Stimulated activated CD8-positive, alpha-beta memory T cell treated with anti-CD3 and anti-CD28 coated beads, Interleukin-4, amount 100 ng/mL, for 48 hours (primary cell): ENCODE measurements around the gene OPCML.

Experiments used
- DNase-seq: peaks from one replicate; pipeline ENCODE4 v3.0.0-alpha.2; 2020

OPCML gene

DNA sequence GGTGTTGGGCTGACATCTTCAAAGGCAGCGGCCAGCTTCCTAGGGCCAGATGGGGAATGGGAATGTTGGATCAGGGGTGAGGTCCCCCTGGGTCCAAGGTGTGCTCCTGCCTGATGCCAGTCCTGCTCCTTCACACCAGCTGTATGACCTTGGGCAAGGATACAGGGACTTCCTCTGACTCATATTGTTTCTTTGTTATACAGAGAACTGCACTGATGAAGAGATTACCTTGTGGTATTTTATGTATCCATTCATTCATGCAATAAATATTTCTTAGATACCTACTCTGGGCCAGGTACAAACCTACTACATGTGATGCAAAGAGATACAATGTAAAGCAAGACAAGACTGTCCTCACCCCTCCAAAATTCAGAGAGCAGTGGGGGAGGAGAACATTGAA lies 3.9 kb upstream of the OPCML start:
- no peak for DNase-seq

DNA sequence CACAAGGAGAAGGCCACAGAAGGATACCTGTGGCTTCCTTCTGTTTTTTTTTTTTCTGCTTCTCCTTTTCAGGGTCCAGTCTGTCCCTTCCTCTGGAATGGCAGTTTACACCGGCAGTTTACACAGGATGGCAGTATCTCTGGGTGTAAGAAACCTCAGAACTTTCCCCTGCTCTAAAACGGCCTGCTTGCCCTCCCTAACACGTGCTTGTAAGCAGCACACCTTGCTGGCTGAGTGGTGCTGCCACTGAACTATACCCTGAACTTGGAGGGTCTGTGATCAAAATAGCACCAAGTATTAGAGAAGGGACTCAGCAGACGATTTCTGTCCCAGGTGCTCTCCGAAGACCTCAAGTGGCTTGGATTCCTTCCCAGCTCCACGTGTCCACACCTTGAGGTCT lies 904 bp upstream of the OPCML start:
- DNase-seq = no peak

DNA sequence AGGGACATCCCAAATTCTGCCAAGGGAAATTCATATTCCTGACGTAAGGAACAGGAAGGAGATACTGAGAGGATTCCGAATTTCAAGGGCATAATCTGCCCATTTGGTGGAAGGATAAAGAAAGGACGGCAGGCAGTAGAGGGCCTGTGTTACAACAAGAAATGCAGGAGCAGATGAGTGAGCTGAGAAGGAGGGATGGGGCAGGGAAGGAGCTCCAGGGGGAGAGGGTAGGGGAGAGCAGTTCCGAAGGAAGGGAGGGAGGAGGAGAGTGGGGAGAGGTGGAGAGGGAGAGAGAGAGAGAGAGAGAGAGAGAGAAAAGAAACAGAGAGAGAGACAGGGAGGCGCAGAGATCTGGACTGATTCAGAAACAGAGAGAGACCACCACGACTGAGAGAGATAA lies 843 bp downstream of the OPCML start:
- DNase-seq = no peak

DNA sequence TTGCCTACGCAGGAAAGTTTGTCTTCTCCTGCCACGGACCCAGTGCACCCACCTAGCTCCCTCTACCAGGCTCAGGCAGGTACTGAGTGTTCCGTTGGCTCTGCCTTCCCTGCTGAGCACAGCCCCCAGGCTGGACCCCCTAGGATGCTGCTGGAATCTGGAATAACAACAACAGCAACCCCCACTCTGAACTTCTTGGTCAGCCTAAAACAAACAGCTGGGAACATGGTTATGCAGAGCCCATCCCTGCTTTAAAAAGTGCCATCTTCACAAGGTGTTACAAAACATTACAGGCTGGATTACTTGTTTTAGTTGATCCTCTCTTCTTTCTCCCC lies 1.8 kb downstream of the OPCML start:
- DNase-seq = no peak

DNA sequence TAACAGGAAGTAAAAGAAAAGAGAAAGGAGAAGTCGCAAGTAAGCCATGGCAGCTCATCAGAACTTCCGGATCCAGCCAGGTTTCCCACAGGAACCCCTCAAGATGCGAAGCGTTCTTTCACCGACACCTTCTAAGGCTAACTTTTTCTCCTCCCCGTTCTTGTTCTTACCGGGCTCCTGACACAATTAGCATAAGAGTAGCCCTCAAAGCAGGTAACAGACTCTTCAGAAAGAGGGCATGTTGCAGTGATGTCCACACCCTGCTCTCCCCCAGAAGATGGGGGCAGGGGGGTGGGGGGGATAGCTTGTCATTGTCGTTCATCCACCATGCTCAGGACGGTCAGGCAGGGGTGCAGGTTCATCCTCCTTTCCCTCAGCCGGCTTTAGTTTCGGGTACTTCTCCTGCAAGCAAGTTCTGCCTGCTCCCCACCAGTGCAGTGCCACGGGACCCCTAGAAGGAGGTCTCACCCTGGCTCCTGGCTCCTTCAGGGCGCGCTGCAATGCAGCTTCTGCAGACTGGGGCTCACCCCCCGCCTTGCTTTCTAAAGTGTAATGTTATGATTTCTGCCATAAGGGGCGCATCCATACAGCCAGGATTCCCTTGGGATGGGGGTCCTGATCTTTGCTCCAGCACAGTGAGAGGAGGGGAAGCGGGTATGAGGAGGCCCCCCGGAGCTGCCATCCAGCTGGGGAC lies 2.3 kb downstream of the OPCML start:
- no peak for DNase-seq

DNA sequence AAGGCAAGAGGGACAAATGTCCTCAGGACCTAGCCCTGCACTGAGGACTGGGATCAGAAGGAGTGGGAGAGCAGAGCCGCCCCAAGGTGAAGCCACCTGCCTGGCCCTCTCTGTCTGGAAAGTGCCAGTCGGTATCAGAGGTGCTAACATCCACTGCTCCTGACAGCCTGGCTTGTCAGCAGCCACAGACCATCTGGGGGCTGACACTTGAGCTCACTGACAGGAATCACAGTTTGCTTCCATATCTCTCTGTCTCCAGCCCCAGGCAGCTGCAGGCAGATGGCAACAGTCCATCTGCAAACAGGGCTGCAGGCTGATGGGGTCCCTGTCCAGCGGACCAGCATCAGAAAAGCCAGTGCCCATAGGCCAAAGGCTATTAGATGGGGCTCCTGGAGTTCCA lies 5.5 kb downstream of the OPCML start:
- no peak for DNase-seq

DNA sequence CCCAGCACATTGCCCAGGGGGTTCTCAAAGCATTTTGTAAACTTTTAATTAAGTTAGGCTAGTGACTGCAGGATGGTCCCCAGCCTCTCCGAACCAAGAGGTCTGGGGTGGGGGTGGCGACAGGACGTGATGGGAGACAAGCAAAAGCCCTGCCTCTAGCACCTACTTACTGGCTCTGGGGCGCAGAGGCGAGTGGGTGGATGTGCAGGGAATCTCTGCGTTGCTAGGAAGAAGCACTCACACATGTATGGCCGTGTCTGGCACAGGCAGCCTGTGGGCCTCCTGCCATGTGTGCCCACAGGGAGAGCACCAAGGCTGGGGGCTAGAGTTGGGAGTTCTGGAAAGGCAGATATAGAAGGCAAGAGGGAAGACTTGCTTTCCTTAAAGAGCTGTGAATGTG lies 6.3 kb downstream of the OPCML start:
- DNase-seq = no peak

DNA sequence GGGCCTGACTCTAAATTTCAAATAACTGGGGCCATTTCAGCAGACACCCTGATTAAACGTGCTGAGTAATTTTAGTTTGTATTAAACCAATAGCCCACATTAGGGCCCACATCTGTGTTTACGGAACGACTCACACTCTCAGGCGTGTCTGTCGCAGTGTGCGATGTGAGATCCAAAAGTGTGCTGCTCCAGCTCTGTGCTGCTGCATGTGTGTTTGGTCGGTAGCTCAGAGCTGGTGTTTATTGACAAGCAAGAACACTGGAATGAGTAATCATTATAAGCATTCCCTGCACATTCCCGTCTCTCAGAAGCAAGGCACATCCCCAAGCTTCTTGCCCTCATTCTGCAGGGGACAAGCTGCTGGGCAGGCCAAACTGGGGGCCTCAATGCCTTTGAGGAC lies 7.8 kb downstream of the OPCML start:
- no peak for DNase-seq

DNA sequence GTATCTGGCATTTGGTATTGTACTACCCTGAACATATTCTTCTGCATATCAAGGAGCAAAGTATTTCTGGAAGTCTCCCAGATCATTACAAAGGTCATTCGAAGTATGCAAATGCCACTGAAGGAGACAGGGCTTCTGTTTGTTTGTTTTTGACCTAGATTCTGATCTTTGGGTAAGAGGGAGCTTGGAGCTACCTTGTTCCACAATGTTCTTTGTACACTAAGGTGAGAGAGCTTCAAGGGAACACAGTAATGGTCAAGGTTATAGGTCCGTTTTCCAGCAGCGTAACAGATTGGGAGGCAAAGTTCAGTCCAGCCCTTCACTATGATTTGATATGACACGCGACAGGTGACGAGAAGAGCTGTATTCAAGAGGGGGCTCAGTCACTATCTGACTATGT lies 10.0 kb downstream of the OPCML start:
- no peak for DNase-seq

DNA sequence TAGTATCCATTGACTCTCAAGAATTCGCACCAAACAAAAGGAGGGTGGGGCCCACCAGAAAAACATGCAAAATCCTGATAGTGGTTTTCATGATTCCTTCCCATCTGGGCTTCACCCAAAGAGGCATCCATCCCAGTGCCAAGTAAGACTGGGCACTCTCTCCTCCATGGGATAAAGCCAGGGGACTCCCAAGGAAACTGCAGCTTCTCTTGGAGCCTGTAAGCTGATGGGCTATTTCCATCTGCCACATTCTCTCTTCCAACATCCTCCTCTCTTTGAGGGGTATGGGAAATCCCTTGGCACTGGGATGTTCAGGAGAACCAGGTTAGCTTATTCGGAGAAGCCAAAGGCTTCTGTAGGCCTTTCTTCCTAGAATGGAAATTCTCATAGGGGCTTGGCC lies 10.8 kb downstream of the OPCML start:
- no peak for DNase-seq

DNA sequence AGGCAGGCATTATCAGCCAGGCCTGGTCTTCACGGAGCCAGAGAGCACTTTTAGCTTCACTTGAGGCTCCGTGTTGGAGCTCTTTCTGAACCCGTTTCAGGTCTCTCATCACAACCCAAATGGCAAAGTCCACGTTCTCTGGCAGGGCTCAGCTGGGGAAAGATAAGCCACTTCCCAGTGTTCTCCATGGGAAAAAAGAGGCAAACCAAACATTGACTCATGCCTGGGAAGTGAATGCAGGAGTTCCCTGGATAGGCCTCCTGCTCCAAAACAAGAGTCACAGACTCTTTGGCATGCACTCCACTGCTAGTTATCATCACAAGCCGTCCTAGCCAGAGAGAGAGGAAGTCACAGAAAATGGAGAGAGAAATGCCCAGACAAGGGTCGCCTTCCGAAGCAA lies 11.6 kb downstream of the OPCML start:
- no peak for DNase-seq

DNA sequence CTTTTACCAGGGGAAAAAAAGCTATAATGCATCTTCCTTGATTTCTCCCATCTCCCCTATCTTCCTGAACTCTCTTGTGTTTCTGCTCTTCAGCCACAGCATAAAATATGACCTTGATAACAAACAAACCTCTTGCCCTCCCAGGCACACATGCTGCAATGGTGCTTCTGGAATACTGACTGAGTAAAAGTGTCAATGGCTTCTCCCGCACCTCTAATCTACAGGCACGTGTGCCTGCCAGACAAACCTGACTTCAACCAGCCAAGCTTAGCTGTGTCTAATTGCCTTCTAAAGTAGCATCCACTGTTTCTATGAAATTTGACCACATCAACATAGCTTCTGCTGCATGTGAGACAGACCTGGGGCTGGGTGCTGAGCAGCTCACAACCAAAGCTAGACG lies 12.7 kb downstream of the OPCML start:
- DNase-seq = no peak

DNA sequence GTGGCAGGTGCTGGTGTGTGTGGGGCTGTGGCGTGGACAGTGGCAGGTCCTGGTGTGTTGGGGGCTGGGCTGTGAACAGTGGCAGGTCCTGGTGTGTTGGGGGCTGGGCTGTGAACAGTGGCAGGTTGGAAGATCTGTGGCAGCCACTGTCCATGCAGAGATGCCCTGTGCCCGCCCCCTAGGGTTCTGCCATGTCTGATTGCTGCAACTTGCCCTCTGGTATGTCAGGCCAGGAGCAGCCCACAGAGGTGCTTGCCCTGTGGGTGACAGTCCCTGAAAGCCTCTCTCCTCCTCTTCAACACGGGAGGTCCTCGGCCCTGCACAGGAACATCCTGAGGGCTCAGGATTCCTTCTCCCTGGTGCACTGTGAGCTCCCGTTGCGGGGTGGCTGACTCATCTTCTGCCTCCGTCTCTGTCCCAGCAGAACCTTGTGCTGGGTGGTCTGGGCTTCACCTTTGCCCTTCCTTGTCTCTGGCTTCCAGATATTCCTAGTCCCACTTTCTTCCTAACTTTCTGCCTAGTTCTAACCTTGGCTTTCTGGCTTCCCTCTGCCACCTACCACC lies 13.5 kb downstream of the OPCML start:
- DNase-seq = no peak

DNA sequence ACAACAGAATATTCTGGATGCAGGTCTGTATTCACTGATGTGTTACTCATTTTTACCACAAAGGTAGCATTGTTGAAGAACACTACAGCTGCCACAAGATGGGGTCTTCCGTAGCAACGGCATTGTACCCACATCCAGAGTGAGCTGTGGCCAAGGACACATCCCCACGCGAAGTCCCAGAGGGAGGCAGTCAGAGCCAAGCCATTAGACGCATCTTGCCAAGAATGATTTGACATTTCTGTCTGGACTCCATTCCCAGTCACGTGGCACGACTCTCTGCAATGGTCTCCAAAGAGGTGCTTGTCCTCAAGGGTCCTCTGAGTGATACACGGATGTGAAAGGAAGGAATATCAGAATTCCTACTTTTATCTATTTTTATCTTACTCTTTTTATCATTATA lies 15.5 kb downstream of the OPCML start:
- no peak for DNase-seq

DNA sequence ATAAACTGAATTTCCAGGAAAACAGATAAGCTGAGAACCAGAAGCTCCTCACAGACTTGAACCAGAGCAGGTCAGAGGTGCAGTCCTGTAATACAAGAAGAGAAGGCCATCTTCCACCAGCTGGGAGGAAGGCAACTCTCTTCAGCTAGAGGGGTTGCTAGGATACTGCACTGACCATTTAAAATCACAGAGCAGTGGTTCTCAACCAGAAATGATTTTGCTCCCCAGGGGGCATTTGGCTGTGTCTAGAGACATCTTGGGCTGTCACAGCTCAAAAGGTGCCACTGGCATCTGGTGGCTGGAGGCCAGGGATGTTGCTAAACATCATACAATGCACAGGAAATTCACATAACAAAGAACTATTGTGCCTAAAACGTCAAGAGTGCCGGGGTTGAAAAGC lies 17.2 kb downstream of the OPCML start:
- no peak for DNase-seq

DNA sequence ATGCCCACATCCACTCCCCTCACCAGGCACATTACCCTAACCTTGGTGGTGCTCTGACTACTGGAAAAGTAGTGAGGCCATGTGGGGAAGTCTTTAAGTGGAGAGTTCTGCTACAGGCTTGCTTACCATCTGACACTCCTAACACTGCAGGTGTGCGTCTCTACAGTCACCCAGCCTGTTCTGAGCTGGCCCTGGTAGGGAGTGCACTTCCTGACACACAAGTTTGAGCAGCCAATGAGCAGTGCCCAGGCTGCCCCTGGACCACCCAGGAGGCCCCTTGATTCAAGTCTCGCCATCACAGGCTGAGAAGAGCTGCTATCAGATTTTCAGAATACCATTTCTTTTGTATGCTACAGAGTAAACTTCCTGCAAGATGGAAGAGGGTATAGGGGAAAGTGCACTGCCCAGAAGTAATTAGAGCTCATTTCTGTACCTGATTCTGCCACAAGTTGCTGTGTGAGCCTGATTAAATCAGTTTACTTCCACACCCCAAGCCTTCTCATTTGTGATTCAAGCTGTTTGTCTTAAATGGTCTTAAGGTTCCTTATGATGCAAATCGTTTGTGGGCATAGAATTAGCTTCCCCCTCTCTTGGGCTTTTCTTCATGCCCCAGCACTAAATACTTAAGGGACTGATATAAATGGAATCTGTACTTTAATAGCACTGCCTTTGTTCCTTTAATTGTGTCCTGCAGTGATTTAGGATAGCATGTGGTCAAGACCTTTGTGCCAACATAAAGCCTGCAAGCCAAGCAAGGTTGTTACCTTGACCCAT lies 22.2 kb downstream of the OPCML start:
- no peak for DNase-seq

DNA sequence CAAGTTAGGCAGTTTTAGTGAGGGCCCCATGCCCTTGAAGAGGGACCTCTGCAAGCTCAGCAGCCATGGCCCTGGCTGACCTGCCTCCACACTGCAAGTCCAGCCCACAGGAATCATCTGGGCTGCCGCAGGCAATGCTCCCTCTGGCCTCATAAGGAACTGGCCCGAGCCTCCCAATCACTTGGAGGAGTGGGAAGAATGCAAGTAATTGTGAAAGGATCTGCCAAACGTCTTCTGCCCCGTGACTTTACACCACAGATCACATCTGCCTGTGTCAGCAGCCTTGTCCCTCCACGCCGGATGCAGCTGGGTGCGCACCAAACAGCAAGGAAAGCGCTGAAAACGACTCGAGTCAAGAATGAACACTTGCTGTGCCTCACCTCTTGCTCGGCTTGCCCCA lies 23.8 kb downstream of the OPCML start:
- no peak for DNase-seq

DNA sequence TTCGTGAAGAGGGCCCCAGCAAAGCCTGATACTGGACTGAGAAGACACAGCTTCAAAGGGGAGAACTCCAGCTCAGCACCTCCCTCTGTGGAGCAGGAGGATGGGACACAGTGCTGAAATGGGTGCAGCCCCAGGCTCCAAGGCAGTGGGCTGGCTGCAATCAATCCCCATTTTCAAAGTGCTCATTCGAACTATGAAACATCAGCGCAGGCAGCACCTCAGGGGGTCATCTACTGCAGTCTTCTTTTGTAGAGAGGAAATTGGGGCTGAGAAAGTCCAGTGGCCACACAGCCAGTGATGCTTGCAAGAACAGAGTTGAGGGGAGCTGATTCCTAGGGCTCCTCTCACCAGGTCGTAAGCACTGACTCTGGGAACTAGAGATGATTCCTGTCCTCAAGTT lies 25.1 kb downstream of the OPCML start:
- no peak for DNase-seq

DNA sequence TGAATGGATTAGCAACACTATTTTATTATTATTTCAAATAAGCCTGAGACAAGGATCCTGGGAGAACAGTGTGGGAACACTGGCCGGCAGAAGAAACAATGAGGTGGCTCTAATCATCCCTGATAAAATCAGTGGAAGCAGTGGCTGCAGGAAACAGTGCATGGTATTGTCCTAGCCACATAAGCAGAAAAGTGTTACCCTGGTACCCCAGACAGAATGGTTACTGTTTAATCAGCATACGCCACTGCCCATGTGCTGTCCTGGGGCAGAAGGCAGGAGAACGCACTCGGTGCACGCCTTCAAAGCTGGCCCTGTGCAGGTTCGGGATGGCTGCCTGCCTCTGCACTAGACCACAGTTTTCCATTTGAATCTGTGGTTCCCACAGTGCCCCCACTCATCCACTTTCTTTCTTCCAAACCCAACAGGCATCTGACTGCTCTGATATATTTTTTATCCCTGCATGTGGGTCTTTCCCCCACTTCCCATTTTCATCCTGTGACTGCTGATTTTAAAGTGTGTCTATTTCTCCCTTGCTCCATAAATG lies 25.7 kb downstream of the OPCML start:
- DNase-seq = no peak

DNA sequence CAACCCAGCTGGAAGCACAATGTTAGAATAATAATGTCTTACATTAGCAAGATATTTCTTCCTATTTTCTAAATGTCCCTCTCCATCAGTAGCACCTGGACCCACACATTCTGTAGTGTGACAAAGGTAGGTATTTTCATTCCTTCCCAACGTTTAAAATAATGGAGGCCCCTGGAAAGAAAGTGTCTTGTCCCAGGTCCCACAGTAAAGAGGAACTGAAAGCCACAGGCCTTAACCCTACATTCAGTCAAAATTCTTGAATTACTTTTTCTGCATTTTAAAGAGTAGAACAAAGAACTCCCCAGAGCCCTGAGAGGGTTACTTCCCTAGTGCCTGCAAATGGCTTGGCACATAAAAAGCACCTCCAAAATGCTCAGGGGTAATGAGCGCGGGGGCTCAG lies 26.3 kb downstream of the OPCML start:
- DNase-seq = no peak

DNA sequence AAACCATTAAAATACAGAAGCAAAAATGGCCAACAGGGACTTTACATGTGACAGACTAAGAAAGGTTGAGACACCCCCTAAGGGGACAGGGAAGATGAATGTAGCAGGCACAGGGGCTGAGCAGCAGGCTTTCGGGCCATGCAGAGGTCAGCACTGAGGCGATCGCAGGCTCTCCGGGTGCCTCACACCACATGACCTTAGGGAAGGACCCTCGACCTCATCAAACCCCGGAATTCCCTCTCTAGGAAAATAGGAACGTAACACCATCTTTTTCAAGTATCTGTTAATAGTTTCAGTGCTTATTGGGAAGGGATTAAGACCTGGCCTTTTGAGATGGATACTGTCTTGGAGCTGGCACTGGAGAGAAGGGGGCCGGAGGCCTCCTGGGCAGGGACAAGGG lies 27.4 kb downstream of the OPCML start:
- no peak for DNase-seq

DNA sequence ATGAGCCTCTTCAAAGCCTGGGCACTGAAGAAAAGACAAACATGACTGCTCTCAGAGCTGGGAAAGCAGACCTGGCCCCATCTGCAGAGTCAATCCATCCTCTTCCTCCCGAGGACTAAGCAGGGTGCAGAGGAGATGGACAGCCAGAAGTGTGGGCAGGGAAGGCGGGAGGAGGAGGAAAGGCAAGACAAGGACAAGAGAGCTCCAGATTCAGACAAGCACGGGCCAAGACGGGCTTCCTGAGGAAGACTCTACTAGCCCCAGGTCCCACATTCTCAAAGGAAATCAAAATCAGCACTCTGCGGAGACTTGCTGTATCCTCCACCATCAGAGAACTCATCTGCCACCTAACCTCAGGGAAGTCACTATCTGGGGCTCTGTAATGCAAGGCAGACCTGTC lies 28.5 kb downstream of the OPCML start:
- no peak for DNase-seq

DNA sequence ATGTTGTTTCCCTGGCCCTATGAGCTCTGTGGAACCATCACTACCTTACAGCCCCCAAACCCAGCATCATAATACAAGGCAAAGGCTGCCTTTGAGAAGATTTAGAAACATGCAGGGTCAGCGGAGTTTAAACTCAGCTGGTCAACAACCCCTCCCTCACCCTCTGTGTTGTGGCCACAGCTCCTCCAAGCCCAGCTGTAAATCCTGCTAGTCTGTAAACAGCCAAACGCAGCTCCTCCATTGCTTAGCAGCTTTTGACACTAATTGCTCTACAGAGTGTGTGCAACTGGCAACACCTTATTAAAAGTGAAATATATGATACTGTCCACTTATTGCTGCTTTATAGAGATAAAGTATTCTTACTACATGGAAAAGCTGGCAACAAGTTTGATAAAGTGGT lies 29.1 kb downstream of the OPCML start:
- DNase-seq = no peak
